Measurements from ENCODE around the gene ZNF777.

Gene ZNF777

GRCh38 chr7:149459201-149459539 lies 1.7 kb downstream of the ZNF777 start:
- H3K9me3 ChIP-seq (ENCODE audit: insufficient read depth, low read length), result no peaks in the 10 kb centered on the region
- H3K27ac ChIP-seq (ENCODE audit: low read depth, low read length), result no peak overlapping the region
- H3K27me3 ChIP-seq (ENCODE audit: low read length), result no peaks in the 10 kb centered on the region
- peaks cover 4% of the 10 kb centered on the region; the same call in 1 of the 2 replicates for H3K79me2 ChIP-seq (ENCODE audit: insufficient read depth, low read length)
- H3K9me2 ChIP-seq (replicated peaks; ENCODE audit: insufficient read depth, low read length), result no peaks in the 10 kb centered on the region
- peak overlapping the region; percentile 53 for H3K4me3 ChIP-seq (ENCODE audit: insufficient read depth, low read length, poor library complexity, severe bottlenecking)
- peak overlapping the region; percentile 43 for H3K4me2 ChIP-seq (ENCODE audit: low read depth, low read length, poor library complexity, severe bottlenecking)
- no peaks in the 10 kb centered on the region for H4K20me1 ChIP-seq (ENCODE audit: low read depth, low read length)
- H2AFZ ChIP-seq (ENCODE audit: low read depth, low read length, severe bottlenecking), result no peak overlapping the region
- no peak for TF ChIP-seq CTCF (IDR thresholded peaks at IDR 0.05; ENCODE audit: insufficient read depth, low read length, poor library complexity, severe bottlenecking)
- TF ChIP-seq EZH2phosphoT487 (conservative IDR thresholded peaks at IDR 0.05; ENCODE audit: low read length), result no peak
- no peaks in the 10 kb centered on the region for H3K36me3 ChIP-seq (ENCODE audit: low read length)
- H3F3A ChIP-seq (ENCODE audit: insufficient read depth), result no peaks in the 10 kb centered on the region
- no peak overlapping the region for H3K9ac ChIP-seq (ENCODE audit: low read length)

GRCh38 chr7:149458235-149458634 lies 2.6 kb downstream of the ZNF777 start:
- H3K9ac ChIP-seq (ENCODE audit: low read length), result no peak overlapping the region
- H3K27ac ChIP-seq (ENCODE audit: low read depth, low read length), result no peak overlapping the region
- H3K36me3 ChIP-seq (ENCODE audit: low read length), result no peaks in the 10 kb centered on the region
- no peaks in the 10 kb centered on the region for H3F3A ChIP-seq (ENCODE audit: insufficient read depth)
- no peak for TF ChIP-seq EZH2phosphoT487 (conservative IDR thresholded peaks at IDR 0.05; ENCODE audit: low read length)
- no peak for TF ChIP-seq CTCF (IDR thresholded peaks at IDR 0.05; ENCODE audit: insufficient read depth, low read length, poor library complexity, severe bottlenecking)
- no peaks in the 10 kb centered on the region for H3K27me3 ChIP-seq (ENCODE audit: low read length)
- H4K20me1 ChIP-seq (ENCODE audit: low read depth, low read length), result no peaks in the 10 kb centered on the region
- H3K9me2 ChIP-seq (replicated peaks; ENCODE audit: insufficient read depth, low read length), result no peaks in the 10 kb centered on the region
- no peak overlapping the region for H3K4me3 ChIP-seq (ENCODE audit: insufficient read depth, low read length, poor library complexity, severe bottlenecking)
- H3K9me3 ChIP-seq (ENCODE audit: insufficient read depth, low read length), result no peaks in the 10 kb centered on the region
- H3K79me2 ChIP-seq (ENCODE audit: insufficient read depth, low read length), result peaks cover 4% of the 10 kb centered on the region; the same call in 1 of the 2 replicates
- no peak overlapping the region for H2AFZ ChIP-seq (ENCODE audit: low read depth, low read length, severe bottlenecking)
- H3K4me2 ChIP-seq (ENCODE audit: low read depth, low read length, poor library complexity, severe bottlenecking), result no peak overlapping the region

- no peaks in the 10 kb centered on the region for H3K9me2 ChIP-seq (replicated peaks; ENCODE audit: insufficient read depth, low read length)
- no peaks in the 10 kb centered on the region for H3K27me3 ChIP-seq (ENCODE audit: low read length)
- no peaks in the 10 kb centered on the region for H4K20me1 ChIP-seq (ENCODE audit: low read depth, low read length)
- no peaks in the 10 kb centered on the region for H3F3A ChIP-seq (ENCODE audit: insufficient read depth)
- H3K79me2 ChIP-seq (ENCODE audit: insufficient read depth, low read length), result peaks cover 4% of the 10 kb centered on the region; the same call in 1 of the 2 replicates
- TF ChIP-seq EZH2phosphoT487 (conservative IDR thresholded peaks at IDR 0.05; ENCODE audit: low read length) (no peak), CTCF (IDR thresholded peaks at IDR 0.05; ENCODE audit: insufficient read depth, low read length, poor library complexity, severe bottlenecking) (no peak)
- no peak overlapping the region for H3K4me3 ChIP-seq (ENCODE audit: insufficient read depth, low read length, poor library complexity, severe bottlenecking)
- H3K4me2 ChIP-seq (ENCODE audit: low read depth, low read length, poor library complexity, severe bottlenecking), result no peak overlapping the region
- H3K36me3 ChIP-seq (ENCODE audit: low read length), result no peaks in the 10 kb centered on the region
- H3K9me3 ChIP-seq (ENCODE audit: insufficient read depth, low read length), result no peaks in the 10 kb centered on the region
- H3K9ac ChIP-seq (ENCODE audit: low read length), result no peak overlapping the region
- no peak overlapping the region for H2AFZ ChIP-seq (ENCODE audit: low read depth, low read length, severe bottlenecking)
- no peak overlapping the region for H3K27ac ChIP-seq (ENCODE audit: low read depth, low read length)
Observed at GRCh38 chr7:149457766-149458165, 3.1 kb downstream of the ZNF777 start.

Data from SU-DHL-6 (cell line).